CD4-positive, CD25-positive, alpha-beta regulatory T cell (primary cell): ENCODE data around the gene RAD21L1. TPM values are rescaled to one million over a fixed set of nuclear protein-coding genes. Genes with fewer than 3 reads are reported as not detected.

Source experiments
- ATAC-seq, 2 donors: fragments of 150-1000 bp; cut with Tn5 transposase; one replicate each; pipeline ENCODE4 v1.10.0; 2021; ENCODE audit warnings: low read depth in 2 of 2, moderate number of reproducible peaks in 2 of 2, moderate library complexity in 1 of 2
- DNase-seq, 3 donors: peaks; one replicate each; pipeline versions ENCODE4 v3.0.0 to v3.0.0-alpha.2; 2012 to 2022; ENCODE audit warnings: mixed read lengths in 1 of 3
- H3K27ac ChIP-seq: one replicate; pipeline ENCODE4 v1.7.0; 2013; ENCODE audit warnings: mild to moderate bottlenecking, low read length; ENCODE audit not compliant: insufficient read depth, poor library complexity, severe bottlenecking
- H3K27me3 ChIP-seq: one replicate; pipeline ENCODE4 v1.7.0; 2013; ENCODE audit warnings: low read length; ENCODE audit not compliant: control insufficient read depth, insufficient read depth
- H3K36me3 ChIP-seq: one replicate; pipeline ENCODE4 v1.7.0; 2013; ENCODE audit warnings: mild to moderate bottlenecking, low read length, moderate library complexity; ENCODE audit not compliant: control insufficient read depth, insufficient read depth
- H3K4me1 ChIP-seq: 2 replicates; pipeline ENCODE4 v1.7.0; 2013; ENCODE audit warnings: mild to moderate bottlenecking, low read length; ENCODE audit not compliant: insufficient read depth, control insufficient read depth, poor library complexity, severe bottlenecking
- H3K4me3 ChIP-seq: one replicate; pipeline ENCODE4 v1.7.0; 2013; ENCODE audit warnings: low read depth, mild to moderate bottlenecking, low read length, moderate library complexity
- H3K9me3 ChIP-seq, 2 experiments: 1 replicate in 1 of 2; 2 replicates in 1 of 2; pipeline ENCODE4 v1.7.0; 2013; ENCODE audit warnings: low read length in 2 of 2, mild to moderate bottlenecking in 1 of 2, moderate library complexity in 1 of 2; ENCODE audit not compliant: control insufficient read depth in 2 of 2
- H3K27ac Mint-ChIP-seq, 3 donors: one replicate each; pipeline ENCODE4 v1.8.0; 2020 to 2022; ENCODE audit warnings: mild to moderate bottlenecking in 3 of 3, mixed read lengths in 3 of 3, moderate library complexity in 2 of 3
- H3K27me3 Mint-ChIP-seq: one replicate; pipeline ENCODE4 v1.8.0; 2022; ENCODE audit warnings: mild to moderate bottlenecking, mixed read lengths
- H3K36me3 Mint-ChIP-seq: one replicate; pipeline ENCODE4 v1.8.0; 2020; ENCODE audit warnings: mixed read lengths
- H3K4me1 Mint-ChIP-seq, 4 donors: one replicate each; pipeline ENCODE4 v1.8.0; 2020 to 2022; ENCODE audit warnings: mixed read lengths in 4 of 4, mild to moderate bottlenecking in 1 of 4
- H3K4me3 Mint-ChIP-seq, 4 donors: one replicate each; pipeline ENCODE4 v1.8.0; 2020 to 2022; ENCODE audit warnings: mild to moderate bottlenecking in 4 of 4, mixed read lengths in 4 of 4, moderate library complexity in 3 of 4
- H3K9me3 Mint-ChIP-seq, 7 donors: one replicate each; pipeline ENCODE4 v1.8.0; 2020 to 2022; ENCODE audit warnings: mixed read lengths in 7 of 7, mild to moderate bottlenecking in 3 of 7, moderate library complexity in 2 of 7
- polyA plus RNA-seq, 4 donors: library from polyadenylated mRNA; unstranded; fragments of 300-500 nt; fragmentation: Illumina TruSeq; gene quantifications; one replicate each; pipeline ENCODE4 v1.2.3, GENCODE V29; 2021
- total RNA-seq: library from RNA; stranded (reverse); gene quantifications from one replicate; pipeline ENCODE4 v1.2.3, GENCODE V29; 2022

RAD21L1 gene
- total and polyA plus RNA-seq, 5 donors from 2014 or later = 0.46 TPM; not detected in 4

DNA sequence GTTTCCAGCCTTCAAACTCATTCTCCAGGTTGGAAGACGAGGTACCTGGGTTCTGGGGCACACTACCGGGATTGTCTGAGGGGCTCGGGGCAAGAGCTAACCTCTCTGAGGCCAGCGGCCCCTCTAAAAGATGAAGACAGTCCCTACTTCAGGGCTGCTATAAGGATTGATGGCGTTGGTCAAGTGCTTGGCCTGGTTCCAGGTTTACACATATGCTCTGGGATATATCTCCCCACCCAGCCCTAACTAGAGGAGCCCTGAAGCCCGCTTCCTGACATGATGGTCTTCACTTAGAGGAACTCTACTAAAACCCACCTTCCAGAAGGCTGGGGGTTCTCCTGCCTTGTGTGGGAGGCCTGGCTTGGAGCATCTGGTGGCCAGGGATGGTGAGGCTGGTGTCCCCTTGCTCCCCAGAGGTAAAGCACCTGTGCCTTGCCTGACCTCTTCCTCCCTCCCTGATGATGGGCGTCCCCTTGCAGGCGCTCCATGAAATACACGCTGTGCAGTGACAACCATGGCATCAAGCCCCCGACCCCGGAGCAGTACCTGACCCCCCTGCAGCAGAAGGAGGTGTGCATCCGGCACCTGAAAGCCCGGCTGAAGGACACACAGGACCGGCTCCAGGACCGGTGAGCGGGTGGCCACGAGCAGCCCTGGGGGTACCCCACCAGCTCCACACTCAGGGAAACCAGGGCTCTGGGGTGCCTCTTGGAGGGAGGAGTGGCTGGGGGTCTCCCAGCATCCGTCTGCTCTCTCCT, 74.4 kb downstream of the RAD21L1 start:
- DNase-seq (no peak), ATAC-seq (no peak)
- Histone ChIP-seq H3K4me1 (peaks cover 16% of the 10 kb centered on the region), H3K4me3 (no peak overlapping the region), H3K27ac (no peak overlapping the region), H3K9me3 (no peaks in the 10 kb centered on the region), H3K36me3 (peaks cover 6% of the 10 kb centered on the region), H3K27me3 (no peaks in the 10 kb centered on the region)
- Mint-ChIP-seq H3K4me1 (peaks cover 0 to 24% (median 14%) of the 10 kb centered on the region in 4 donors), H3K27ac (peak overlapping the region in 2 of 3 donors; percentile 42 to 96), H3K9me3 (no peaks in the 10 kb centered on the region), H3K36me3 (peaks cover 24% of the 10 kb centered on the region), H3K27me3 (no peaks in the 10 kb centered on the region), H3K4me3 (no peak overlapping the region)

DNA sequence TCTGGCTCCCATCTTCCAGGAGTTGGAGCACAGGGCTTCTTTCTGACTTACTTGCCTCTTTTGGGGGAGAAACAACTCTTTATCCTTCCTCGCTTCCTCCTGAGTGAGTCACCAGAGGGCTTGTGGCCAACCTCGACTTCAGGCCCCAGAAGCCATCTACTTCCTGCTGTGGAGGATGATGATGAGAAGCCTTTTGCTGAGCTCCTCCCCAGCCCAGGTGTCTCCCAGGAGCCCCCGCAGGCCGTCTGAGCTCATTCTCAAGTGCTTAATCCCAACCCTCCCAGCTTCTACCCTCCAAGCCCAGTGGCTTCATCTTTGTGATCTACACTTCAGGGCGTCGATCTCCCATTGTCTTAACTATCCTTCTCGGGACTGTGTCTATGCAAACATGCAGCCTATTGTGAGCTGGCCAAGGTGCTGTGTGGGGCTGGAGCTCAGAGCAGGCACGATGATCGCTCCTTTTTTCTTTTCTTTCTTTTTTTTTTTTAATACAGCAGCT, 75.2 kb downstream of the RAD21L1 start:
- peak overlapping the region in 2 of 4 donors; percentile 34 to 67 for H3K4me3 Mint-ChIP-seq
- H3K27me3 ChIP-seq = no peaks in the 10 kb centered on the region
- H3K9me3 Mint-ChIP-seq = no peaks in the 10 kb centered on the region
- H3K27ac Mint-ChIP-seq = peak overlapping the region; percentile 42 to 96 (median 92)
- H3K4me1 ChIP-seq = peaks cover 16% of the 10 kb centered on the region
- H3K4me3 ChIP-seq = no peak overlapping the region
- H3K9me3 ChIP-seq = no peaks in the 10 kb centered on the region
- H3K36me3 ChIP-seq = peaks cover 6% of the 10 kb centered on the region
- H3K36me3 Mint-ChIP-seq = peaks cover 24% of the 10 kb centered on the region
- peaks cover 0 to 22% (median 14%) of the 10 kb centered on the region in 4 donors for H3K4me1 Mint-ChIP-seq
- H3K27ac ChIP-seq = peak overlapping the region; percentile 33
- ATAC-seq (peak; percentile 81 to 92), DNase-seq (peak in 2 of 3 donors; percentile 28 to 82)
- H3K27me3 Mint-ChIP-seq = no peaks in the 10 kb centered on the region

GRCh38 chr20:1302685-1303541, 77.1 kb downstream of the RAD21L1 start:
- H3K36me3 Mint-ChIP-seq = peaks cover 21% of the 10 kb centered on the region
- peaks cover 0 to 22% (median 14%) of the 10 kb centered on the region in 4 donors for H3K4me1 Mint-ChIP-seq
- ATAC-seq = no peak
- H3K27me3 ChIP-seq = no peaks in the 10 kb centered on the region
- H3K4me3 Mint-ChIP-seq = no peak overlapping the region
- H3K27ac ChIP-seq = no peak overlapping the region
- peak in 1 of 3 donors; percentile 47 for DNase-seq
- peaks cover 16% of the 10 kb centered on the region for H3K4me1 ChIP-seq
- no peaks in the 10 kb centered on the region for H3K9me3 Mint-ChIP-seq
- no peaks in the 10 kb centered on the region for H3K9me3 ChIP-seq
- no peaks in the 10 kb centered on the region for H3K27me3 Mint-ChIP-seq
- peak overlapping the region in 2 of 3 donors; percentile 34 to 71 for H3K27ac Mint-ChIP-seq
- no peak overlapping the region for H3K4me3 ChIP-seq
- H3K36me3 ChIP-seq = peaks cover 6% of the 10 kb centered on the region

- Histone ChIP-seq H3K4me1 (peaks cover 14% of the 10 kb centered on the region), H3K9me3 (no peaks in the 10 kb centered on the region), H3K27ac (no peak overlapping the region), H3K27me3 (no peaks in the 10 kb centered on the region), H3K4me3 (no peak overlapping the region), H3K36me3 (no peaks in the 10 kb centered on the region)
- DNase-seq (no peak), ATAC-seq (no peak)
- Mint-ChIP-seq H3K4me3 (no peak overlapping the region), H3K27me3 (no peaks in the 10 kb centered on the region), H3K27ac (peak overlapping the region in 1 of 3 donors; percentile 48), H3K36me3 (peaks cover 13% of the 10 kb centered on the region), H3K9me3 (no peaks in the 10 kb centered on the region), H3K4me1 (peaks cover 0 to 12% (median 10%) of the 10 kb centered on the region in 4 donors)
These were observed 79.1 kb downstream of the RAD21L1 start for GRCh38 chr20:1304710-1305515.

Other genes starting within 250 kb of the RAD21L1 start
- 0.25 TPM for gene RSPO4, start 223.7 kb upstream of the RAD21L1 start, total RNA-seq
- not detected for gene RSPO4, start 223.7 kb upstream of the RAD21L1 start, polyA plus RNA-seq
- gene PSMF1, start 107.4 kb upstream of the RAD21L1 start, total RNA-seq = 114 TPM
- 100 to 1,000 TPM; 151 to 202 (median 160) TPM for gene PSMF1, start 107.4 kb upstream of the RAD21L1 start, polyA plus RNA-seq
- gene TMEM74B, start 41.1 kb upstream of the RAD21L1 start, total RNA-seq = not detected
- not detected for gene TMEM74B, start 41.1 kb upstream of the RAD21L1 start, polyA plus RNA-seq
- gene C20orf202, start 22.6 kb upstream of the RAD21L1 start, total RNA-seq = 0.39 TPM
- gene C20orf202, start 22.6 kb upstream of the RAD21L1 start, polyA plus RNA-seq = not detected
- gene SNPH, start 40.2 kb downstream of the RAD21L1 start, total RNA-seq = 7.5 TPM
- gene SNPH, start 40.2 kb downstream of the RAD21L1 start, polyA plus RNA-seq = 1 to 10 TPM in 3 of 4 donors, under 1 TPM in 1; 0.97 to 4.1 (median 3.1) TPM
- gene SDCBP2, start 103.1 kb downstream of the RAD21L1 start, total RNA-seq = 1.2 TPM
- 1 to 10 TPM; 1.6 to 4.3 (median 3.4) TPM for gene SDCBP2, start 103.1 kb downstream of the RAD21L1 start, polyA plus RNA-seq
- 84.3 TPM for gene FKBP1A, start 167.0 kb downstream of the RAD21L1 start, total RNA-seq
- 10 to 100 TPM; 49.1 to 72.4 (median 59.4) TPM for gene FKBP1A, start 167.0 kb downstream of the RAD21L1 start, polyA plus RNA-seq
- gene NSFL1C, start 240.8 kb downstream of the RAD21L1 start, total RNA-seq = 64.0 TPM
- gene NSFL1C, start 240.8 kb downstream of the RAD21L1 start, polyA plus RNA-seq = 10 to 100 TPM; 80.4 to 95.8 (median 91.2) TPM